Activated B cell treated with CpG ODN at 0.5 μM for 24 hours (primary cell): ENCODE measurements around the gene OR52I2. TPM values are rescaled to one million over a fixed set of nuclear protein-coding genes. Genes with fewer than 3 reads are reported as not detected.

Source experiments
- ATAC-seq: fragments of 200-7000 bp; cut with Tn5 transposase; one replicate; pipeline ENCODE4 v1.10.0; 2021; ENCODE audit warnings: low read depth, mild to moderate bottlenecking, moderate library complexity
- CTCF ChIA-PET: fragments of 350-600 bp; sonication (Branson Sonifier 250); formaldehyde crosslinking; loops from one replicate; lab custom pipeline; 2021; ENCODE audit warnings: antibody characterized with exemption; lab: Charles Lee
- POLR2A ChIA-PET: fragments of 350-600 bp; sonication (Branson Sonifier 250); formaldehyde crosslinking; loops from one replicate; lab custom pipeline; 2021; ENCODE audit warnings: antibody characterized with exemption; lab: Charles Lee
- DNase-seq: peaks from one replicate; pipeline ENCODE4 v3.0.0; 2022
- H3K27ac Mint-ChIP-seq: one replicate; pipeline ENCODE4 v1.8.0; 2020; ENCODE audit warnings: mixed read lengths
- H3K27me3 Mint-ChIP-seq: one replicate; pipeline ENCODE4 v1.8.0; 2021; ENCODE audit warnings: mixed read lengths
- H3K36me3 Mint-ChIP-seq: one replicate; pipeline ENCODE4 v1.8.0; 2021; ENCODE audit warnings: low read depth, mixed read lengths
- H3K4me1 Mint-ChIP-seq: one replicate; pipeline ENCODE4 v1.8.0; 2021; ENCODE audit warnings: mixed read lengths
- H3K4me3 Mint-ChIP-seq: one replicate; pipeline ENCODE4 v1.8.0; 2020; ENCODE audit warnings: mild to moderate bottlenecking, mixed read lengths
- H3K9me3 Mint-ChIP-seq: one replicate; pipeline ENCODE4 v1.8.0; 2020; ENCODE audit warnings: mixed read lengths
- intact Hi-C: fragments of 100-400 bp; cut with micrococcal nuclease; formaldehyde crosslinking; loops from one replicate; pipeline ENCODE4 v1.15.1; 2024
- total RNA-seq: library from RNA; stranded (reverse); gene quantifications from 2 replicates; pipeline ENCODE4 v1.2.3, GENCODE V29; 2022
- TF ChIP-seq, protein P1 (sequence below): fragments of 200-600 bp; IDR thresholded peaks from one replicate; pipeline ENCODE4 v1.8.0; 2022; ENCODE audit warnings: antibody characterized with exemption, mild to moderate bottlenecking

The OR52I2 gene
- total RNA-seq, 1 donor from 2014 or later: not detected

DNA sequence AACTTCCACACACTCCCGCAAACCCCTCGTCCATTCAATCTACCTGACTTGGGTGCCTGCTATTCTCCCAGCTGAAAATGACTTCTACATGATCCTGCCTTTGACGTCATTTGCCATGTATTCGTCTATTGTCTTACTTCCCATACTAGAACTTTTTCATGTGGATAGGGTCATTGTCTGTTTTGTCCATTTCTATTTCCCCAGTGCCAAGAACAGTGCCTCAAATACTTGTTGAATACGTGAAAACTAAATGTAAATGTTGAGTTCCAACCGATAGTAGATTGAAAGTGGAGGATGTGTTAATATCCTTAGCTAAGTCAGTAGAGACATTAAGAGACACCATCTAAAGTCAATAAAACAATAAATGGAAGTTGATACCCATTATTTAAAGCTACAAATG lies 25.6 kb downstream of the OR52I2 start:
- TF ChIP-seq, protein P1, sequence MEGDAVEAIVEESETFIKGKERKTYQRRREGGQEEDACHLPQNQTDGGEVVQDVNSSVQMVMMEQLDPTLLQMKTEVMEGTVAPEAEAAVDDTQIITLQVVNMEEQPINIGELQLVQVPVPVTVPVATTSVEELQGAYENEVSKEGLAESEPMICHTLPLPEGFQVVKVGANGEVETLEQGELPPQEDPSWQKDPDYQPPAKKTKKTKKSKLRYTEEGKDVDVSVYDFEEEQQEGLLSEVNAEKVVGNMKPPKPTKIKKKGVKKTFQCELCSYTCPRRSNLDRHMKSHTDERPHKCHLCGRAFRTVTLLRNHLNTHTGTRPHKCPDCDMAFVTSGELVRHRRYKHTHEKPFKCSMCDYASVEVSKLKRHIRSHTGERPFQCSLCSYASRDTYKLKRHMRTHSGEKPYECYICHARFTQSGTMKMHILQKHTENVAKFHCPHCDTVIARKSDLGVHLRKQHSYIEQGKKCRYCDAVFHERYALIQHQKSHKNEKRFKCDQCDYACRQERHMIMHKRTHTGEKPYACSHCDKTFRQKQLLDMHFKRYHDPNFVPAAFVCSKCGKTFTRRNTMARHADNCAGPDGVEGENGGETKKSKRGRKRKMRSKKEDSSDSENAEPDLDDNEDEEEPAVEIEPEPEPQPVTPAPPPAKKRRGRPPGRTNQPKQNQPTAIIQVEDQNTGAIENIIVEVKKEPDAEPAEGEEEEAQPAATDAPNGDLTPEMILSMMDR: no peak
- H3K36me3 Mint-ChIP-seq: peaks cover 32% of the 10 kb centered on the region
- H3K27me3 Mint-ChIP-seq: no peaks in the 10 kb centered on the region
- ChIA-PET POLR2A (interaction anchor here (1.7 kb wide), 1 partner anchor 1017 kb away, joined by 4 read pairs; the partner anchor contains the start of gene TRIM34), CTCF (interaction anchor here (3.3 kb wide), 1 partner anchor 30 kb away, joined by 14 read pairs; the partner anchor contains the start of gene OR51D1)
- ATAC-seq (no peak), DNase-seq (no peak)
- intact Hi-C loops: loop anchor here (5.0 to 10.0 kb wide), 3 partner anchors 1088 to 1875 kb away; partner anchors contain the start of genes ARFIP2 and TIMM10B
- H3K4me3 Mint-ChIP-seq: peak overlapping the region; percentile 95
- no peaks in the 10 kb centered on the region for H3K9me3 Mint-ChIP-seq
- peak overlapping the region; percentile 91 for H3K27ac Mint-ChIP-seq
- H3K4me1 Mint-ChIP-seq: peaks cover 43% of the 10 kb centered on the region

DNA sequence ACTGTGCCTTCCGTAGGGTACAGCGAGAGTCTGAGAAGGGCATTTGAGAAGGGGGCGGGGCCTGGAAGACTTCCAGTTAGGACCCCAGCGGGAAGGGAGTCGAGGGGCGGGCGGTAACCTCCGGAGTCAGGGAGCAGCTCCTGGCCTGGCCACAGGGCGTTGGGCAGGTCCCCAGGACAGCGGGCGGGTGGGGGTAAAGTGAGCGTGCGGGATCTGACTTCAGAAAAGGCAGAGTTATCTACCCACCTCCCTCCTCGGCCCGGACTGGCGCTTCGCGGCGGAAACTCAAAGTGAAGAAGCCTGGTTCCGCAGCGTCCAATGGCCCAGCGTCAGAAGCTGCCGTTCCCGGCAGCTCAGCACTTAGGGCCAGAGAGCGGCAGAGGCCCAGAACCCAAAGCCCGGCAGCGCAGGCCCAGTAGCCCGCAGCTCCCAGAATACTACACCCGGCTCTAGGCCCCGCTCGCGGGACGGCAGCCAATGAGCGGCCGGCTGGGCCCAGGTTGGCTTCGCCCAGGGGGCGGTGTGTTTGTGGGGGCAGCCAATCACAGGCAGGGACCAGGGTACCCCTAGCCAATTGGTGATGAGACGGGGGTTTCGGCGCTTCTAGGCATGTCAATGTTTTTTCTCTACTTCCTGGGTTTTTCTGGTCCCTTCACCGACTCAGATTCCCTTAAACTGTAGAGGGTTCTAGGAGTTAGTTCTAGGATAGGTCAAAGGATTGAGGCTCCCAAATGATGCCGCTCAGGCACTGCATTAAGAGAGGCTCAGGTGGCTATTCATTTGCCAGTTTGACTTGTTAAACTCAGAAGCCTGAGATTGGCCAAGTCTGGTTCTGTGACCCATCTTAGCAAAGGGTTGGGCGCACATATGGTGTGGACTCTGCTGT lies 26.5 kb downstream of the OR52I2 start, which contains the start of gene TRIM68:
Gene TRIM68 (minus strand): TSS at position 451 of the 886 bp plus-strand sequence. CDS start 2,727 bp downstream, outside the sequence.
- TF ChIP-seq, protein P1: no peak
- Mint-ChIP-seq H3K9me3 (no peaks in the 10 kb centered on the region), H3K36me3 (peaks cover 23% of the 10 kb centered on the region), H3K27me3 (no peaks in the 10 kb centered on the region), H3K4me1 (peaks cover 43% of the 10 kb centered on the region), H3K4me3 (peak within 1 kb of the TSS; percentile 95), H3K27ac (peak within 1 kb of the TSS; percentile 91)
- CTCF ChIA-PET: interaction anchor here (3.3 kb wide), 1 partner anchor 29 kb away, joined by 14 read pairs; the partner anchor contains the start of gene OR51D1
- POLR2A ChIA-PET: interaction anchor here (0.7 to 1.7 kb wide), 2 partner anchors 406 to 1016 kb away, joined by 3 to 4 read pairs; partner anchors contain the start of gene TRIM34
- ATAC-seq: peak; percentile 100
- intact Hi-C loops: loop anchor here (1.0 to 10.0 kb wide), 5 partner anchors 215 to 1874 kb away; partner anchors contain the start of genes ARFIP2, FHIP1B, TIMM10B and TRIM21
- peak; percentile 87 for DNase-seq

DNA sequence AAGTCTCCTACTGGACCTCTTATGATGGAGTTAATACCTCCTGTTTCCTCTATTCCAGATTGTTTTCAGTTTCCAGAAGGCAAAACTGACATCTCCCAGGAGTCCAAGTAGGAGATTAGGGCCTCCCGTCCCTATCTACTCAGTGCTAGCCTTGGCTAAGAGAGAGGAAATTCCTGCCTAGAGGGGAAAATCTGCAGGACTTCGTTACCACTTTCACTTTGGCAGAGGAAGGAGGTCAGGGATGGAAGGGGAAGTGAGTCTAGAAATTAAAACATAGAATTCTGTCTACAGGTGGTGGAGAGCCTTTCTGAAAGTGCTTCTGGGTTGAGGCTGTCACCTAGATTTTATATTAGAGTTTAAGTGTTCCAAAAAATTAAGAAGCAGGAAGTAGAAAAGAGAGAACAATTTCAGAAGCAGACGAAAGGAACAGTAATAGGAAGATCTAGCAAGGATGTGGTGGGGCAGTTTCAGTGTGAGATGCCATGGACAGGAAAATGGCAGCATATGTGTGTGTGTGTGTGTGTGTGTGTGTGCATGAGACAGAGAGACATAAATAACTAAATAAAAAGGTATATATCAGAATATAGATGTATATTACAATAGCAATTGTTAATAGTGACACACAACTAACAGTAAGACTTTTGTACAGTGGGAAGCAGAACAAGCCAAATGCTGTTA lies 28.9 kb downstream of the OR52I2 start:
- no peaks in the 10 kb centered on the region for H3K9me3 Mint-ChIP-seq
- TF ChIP-seq, protein P1: no peak
- CTCF ChIA-PET: no interaction called here
- H3K27ac Mint-ChIP-seq: peak overlapping the region; percentile 91
- H3K4me3 Mint-ChIP-seq: peak overlapping the region; percentile 67
- intact Hi-C loops: no loop called here
- peaks cover 6% of the 10 kb centered on the region for H3K36me3 Mint-ChIP-seq
- H3K4me1 Mint-ChIP-seq: peaks cover 38% of the 10 kb centered on the region
- no peak for ATAC-seq
- no peak for DNase-seq
- POLR2A ChIA-PET: no interaction called here
- H3K27me3 Mint-ChIP-seq: peaks cover 1% of the 10 kb centered on the region

DNA sequence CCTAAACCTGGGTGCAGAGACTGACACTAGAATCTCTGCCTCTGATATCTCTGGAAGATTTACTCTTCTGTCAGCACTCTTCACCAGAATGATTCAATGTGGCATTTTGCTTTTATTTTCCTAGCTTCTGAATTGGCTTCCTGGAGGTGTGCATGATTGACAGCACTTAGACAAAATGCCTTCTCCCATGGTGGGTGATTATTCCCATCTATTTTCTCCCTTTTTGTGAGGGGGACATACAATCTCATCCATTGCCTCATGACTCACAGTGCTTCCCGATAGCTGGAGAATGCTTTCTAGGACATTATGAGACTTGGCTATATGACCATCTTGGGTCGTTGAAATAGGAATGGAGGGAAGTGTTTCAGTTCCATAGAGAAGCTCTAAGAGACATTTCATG lies 30.4 kb downstream of the OR52I2 start:
- Mint-ChIP-seq H3K4me3 (no peak overlapping the region), H3K9me3 (no peaks in the 10 kb centered on the region), H3K27ac (no peak overlapping the region), H3K27me3 (peaks cover 9% of the 10 kb centered on the region), H3K4me1 (peaks cover 33% of the 10 kb centered on the region), H3K36me3 (peaks cover 6% of the 10 kb centered on the region)
- CTCF ChIA-PET: interaction anchor here (1.6 kb wide), 1 partner anchor 25 kb away, joined by 4 read pairs; the partner anchor contains the start of gene OR51D1
- intact Hi-C loops: no loop called here
- ATAC-seq: no peak
- POLR2A ChIA-PET: no interaction called here
- no peak for DNase-seq
- TF ChIP-seq, protein P1: no peak
